ENCODE measurements around the gene ABTB2. TPM values are rescaled to one million over a fixed set of nuclear protein-coding genes. Genes with fewer than 3 reads are reported as not detected.

The ABTB2 gene
- polyA plus RNA-seq, 1 donor from 2014 or later: 0.68 TPM

DNA sequence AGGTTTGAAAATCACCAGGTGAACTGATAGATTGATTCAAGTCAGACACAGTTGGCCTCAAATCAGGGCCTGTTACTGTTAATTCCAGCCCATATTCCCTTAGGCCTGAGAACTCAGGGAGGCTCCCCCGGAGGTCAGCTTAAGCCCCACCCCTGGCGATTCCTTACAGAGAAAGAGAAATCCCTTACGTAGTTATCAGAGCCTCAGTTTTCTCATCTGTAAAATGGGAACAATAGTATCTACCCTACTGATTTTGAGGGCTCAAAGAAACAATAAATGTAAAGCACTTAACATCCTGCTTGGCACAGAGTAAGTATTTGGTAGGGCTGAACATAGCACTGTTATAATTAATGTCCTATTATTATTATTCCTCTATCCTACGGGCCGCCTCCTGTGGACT lies 158.3 kb downstream of the ABTB2 start:
- no peaks in the 10 kb centered on the region for H3K9me2 ChIP-seq (ENCODE audit: insufficient read depth, low read length)
- no peaks in the 10 kb centered on the region for H3K79me2 ChIP-seq (replicated peaks; ENCODE audit: insufficient read depth, low read length)
- H4K20me1 ChIP-seq (ENCODE audit: insufficient read depth): no peaks in the 10 kb centered on the region
- H3F3A ChIP-seq (ENCODE audit: insufficient read depth, low read length, poor library complexity, severe bottlenecking): no peaks in the 10 kb centered on the region
- no peaks in the 10 kb centered on the region for H3K36me3 ChIP-seq (ENCODE audit: insufficient read depth, low read length)
- H3K9me3 ChIP-seq (ENCODE audit: low read length): no peaks in the 10 kb centered on the region
- no peak overlapping the region for H3K4me3 ChIP-seq (ENCODE audit: low read length)
- no peak overlapping the region for H2AFZ ChIP-seq (ENCODE audit: low read depth, low read length)
- H3K27ac ChIP-seq (ENCODE audit: low read length): no peak overlapping the region
- no peak overlapping the region for H3K4me2 ChIP-seq (ENCODE audit: low read length)
- no peak overlapping the region for H3K9ac ChIP-seq (ENCODE audit: low read length)
- TF ChIP-seq EP300 (conservative IDR thresholded peaks at IDR 0.05; ENCODE audit: poor library complexity, severe bottlenecking) (no peak), TAF1 (IDR thresholded peaks at IDR 0.05; ENCODE audit: low read depth) (no peak), POLR2AphosphoS5 (IDR thresholded peaks at IDR 0.05) (no peak), SMC3 (conservative IDR thresholded peaks at IDR 0.05; ENCODE audit: poor library complexity) (no peak), MXI1 (conservative IDR thresholded peaks at IDR 0.05; ENCODE audit: poor library complexity, severe bottlenecking) (no peak), CTCF (IDR thresholded peaks at IDR 0.05; ENCODE audit: poor library complexity, severe bottlenecking) (no peak), RAD21 (conservative IDR thresholded peaks at IDR 0.05) (no peak), EZH2 (IDR thresholded peaks at IDR 0.05; ENCODE audit: borderline replicate concordance, insufficient read depth, low read length, poor library complexity, severe bottlenecking) (no peak), REST (IDR thresholded peaks at IDR 0.05; ENCODE audit: borderline replicate concordance) (no peak)
- no peaks in the 10 kb centered on the region for H3K27me3 ChIP-seq (ENCODE audit: insufficient read depth, low read depth, low read length)

GRCh38 chr11:34198523-34198922 lies 159.3 kb downstream of the ABTB2 start:
- H3K27me3 ChIP-seq (ENCODE audit: insufficient read depth, low read depth, low read length): no peaks in the 10 kb centered on the region
- H2AFZ ChIP-seq (ENCODE audit: low read depth, low read length): no peak overlapping the region
- no peaks in the 10 kb centered on the region for H3K79me2 ChIP-seq (replicated peaks; ENCODE audit: insufficient read depth, low read length)
- no peaks in the 10 kb centered on the region for H3K36me3 ChIP-seq (ENCODE audit: insufficient read depth, low read length)
- H3F3A ChIP-seq (ENCODE audit: insufficient read depth, low read length, poor library complexity, severe bottlenecking): no peaks in the 10 kb centered on the region
- H3K27ac ChIP-seq (ENCODE audit: low read length): no peak overlapping the region
- no peaks in the 10 kb centered on the region for H3K9me3 ChIP-seq (ENCODE audit: low read length)
- no peak overlapping the region for H3K9ac ChIP-seq (ENCODE audit: low read length)
- TF ChIP-seq REST (IDR thresholded peaks at IDR 0.05; ENCODE audit: borderline replicate concordance): no peak
- no peak for TF ChIP-seq EZH2 (IDR thresholded peaks at IDR 0.05; ENCODE audit: borderline replicate concordance, insufficient read depth, low read length, poor library complexity, severe bottlenecking)
- no peak for TF ChIP-seq RAD21 (conservative IDR thresholded peaks at IDR 0.05)
- TF ChIP-seq MXI1 (conservative IDR thresholded peaks at IDR 0.05; ENCODE audit: poor library complexity, severe bottlenecking): no peak
- TF ChIP-seq SMC3 (conservative IDR thresholded peaks at IDR 0.05; ENCODE audit: poor library complexity): no peak
- TF ChIP-seq POLR2AphosphoS5 (IDR thresholded peaks at IDR 0.05): no peak
- no peak for TF ChIP-seq CTCF (IDR thresholded peaks at IDR 0.05; ENCODE audit: poor library complexity, severe bottlenecking)
- TF ChIP-seq TAF1 (IDR thresholded peaks at IDR 0.05; ENCODE audit: low read depth): no peak
- TF ChIP-seq EP300 (conservative IDR thresholded peaks at IDR 0.05; ENCODE audit: poor library complexity, severe bottlenecking): no peak
- no peak overlapping the region for H3K4me2 ChIP-seq (ENCODE audit: low read length)
- H3K9me2 ChIP-seq (ENCODE audit: insufficient read depth, low read length): no peaks in the 10 kb centered on the region
- H4K20me1 ChIP-seq (ENCODE audit: insufficient read depth): no peaks in the 10 kb centered on the region
- H3K4me3 ChIP-seq (ENCODE audit: low read length): no peak overlapping the region

All from neural cell (in vitro differentiated cells).